ENCODE results near the gene AKT3.
"Not testable (repeated sequence)": the region's sequence is repeated elsewhere in the genome, so short reads cannot be mapped to it uniquely, and the experiment has no call there.

Gene AKT3

DNA sequence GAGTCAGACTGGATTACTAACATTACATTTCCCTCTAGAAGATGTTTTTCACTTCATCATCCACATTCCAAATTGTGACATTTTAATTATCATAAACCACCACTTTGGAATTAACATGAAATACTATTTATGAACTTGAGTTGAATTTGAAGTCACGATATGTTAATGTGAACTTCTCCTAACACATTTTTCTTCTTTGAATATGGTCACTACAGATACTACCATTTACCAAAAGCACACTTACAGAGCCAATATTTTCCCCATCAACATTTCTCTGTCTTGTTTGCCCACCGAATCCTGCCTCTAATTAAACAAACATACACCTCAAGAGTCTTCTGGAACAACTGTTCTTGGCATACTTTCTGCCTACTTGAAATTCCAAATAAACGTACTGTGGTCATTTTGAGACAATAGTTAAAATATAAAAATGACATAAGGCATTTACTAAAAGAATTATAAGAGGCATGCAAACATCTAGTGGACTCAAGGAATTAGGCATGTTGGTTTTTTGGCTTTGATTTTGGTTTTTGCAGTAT lies 177.4 kb downstream of the AKT3 start:
- DNase-seq, result no peak

DNA sequence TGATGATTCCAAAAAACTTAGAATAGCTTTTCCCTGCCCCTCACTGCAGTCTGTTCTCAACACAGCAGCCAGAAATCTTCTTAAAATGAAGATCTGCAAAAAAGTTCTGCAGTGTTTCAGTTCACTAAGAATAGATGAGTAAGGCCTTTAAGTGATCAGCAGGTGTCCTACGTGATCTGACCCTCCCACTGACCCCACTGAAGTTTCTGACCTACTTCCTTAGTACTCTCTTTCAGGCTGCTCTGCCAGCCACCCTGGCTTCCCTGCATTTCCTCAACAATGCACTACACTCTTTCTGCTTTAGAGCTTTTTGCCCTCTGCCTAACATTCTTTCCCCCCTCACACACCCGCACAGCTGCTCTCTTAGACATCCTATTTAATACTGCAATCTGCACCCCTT lies 182.5 kb downstream of the AKT3 start:
- no peak for DNase-seq

DNA sequence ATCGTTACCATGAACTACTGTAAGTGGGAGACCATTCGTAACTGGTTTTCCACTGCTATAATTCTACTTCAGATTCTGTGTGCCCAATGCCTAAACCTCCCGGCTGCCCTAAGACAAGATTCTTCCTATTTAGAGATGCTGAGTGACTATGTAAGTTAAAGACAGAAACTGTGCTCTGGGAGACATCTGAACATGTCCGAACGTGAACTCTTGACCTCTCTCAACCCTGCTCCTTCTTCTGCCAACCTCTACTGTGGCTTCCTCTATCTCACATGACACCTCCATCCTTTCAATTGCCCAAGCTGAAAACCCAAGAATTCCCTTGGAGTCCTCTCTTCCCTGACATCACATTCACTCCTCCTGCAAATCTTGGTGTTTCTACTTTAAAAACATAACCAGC lies 182.9 kb downstream of the AKT3 start:
- no peak for DNase-seq

DNA sequence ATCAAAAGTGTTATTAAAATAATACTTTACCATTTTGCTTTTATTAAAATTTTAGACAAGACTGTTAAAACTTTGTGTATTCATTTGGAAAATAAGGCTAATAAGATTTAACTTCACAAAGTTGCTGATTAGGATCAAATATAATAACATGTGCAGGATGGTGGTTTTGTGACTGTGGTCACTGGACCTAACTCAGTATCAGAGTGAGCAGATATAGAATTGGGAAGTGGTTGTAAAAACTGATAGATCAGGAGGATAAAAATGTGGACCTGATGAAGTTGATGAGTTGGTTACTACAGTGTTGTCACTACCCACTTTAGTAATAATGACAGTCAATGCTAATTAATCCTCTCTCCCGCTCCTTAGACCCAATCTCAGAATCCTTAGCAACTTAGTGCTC lies 186.4 kb downstream of the AKT3 start:
- no peak for DNase-seq

DNA sequence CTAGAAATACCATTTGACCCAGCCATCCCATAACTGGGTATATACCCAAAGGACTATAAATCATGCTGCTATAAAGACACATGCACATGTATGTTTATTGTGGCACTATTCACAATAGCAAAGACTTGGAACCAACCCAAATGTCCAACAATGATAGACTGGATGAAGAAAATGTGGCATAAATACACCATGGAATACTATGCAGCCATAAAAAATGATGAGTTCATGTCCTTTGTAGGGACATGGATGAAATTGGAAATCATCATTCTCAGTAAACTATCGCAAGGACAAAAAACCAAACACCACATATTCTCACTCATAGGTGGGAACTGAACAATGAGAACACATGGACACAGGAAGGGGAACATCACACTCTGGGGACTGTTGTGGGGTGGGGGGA lies 187.9 kb downstream of the AKT3 start:
- not testable (repeated sequence) for DNase-seq

DNA sequence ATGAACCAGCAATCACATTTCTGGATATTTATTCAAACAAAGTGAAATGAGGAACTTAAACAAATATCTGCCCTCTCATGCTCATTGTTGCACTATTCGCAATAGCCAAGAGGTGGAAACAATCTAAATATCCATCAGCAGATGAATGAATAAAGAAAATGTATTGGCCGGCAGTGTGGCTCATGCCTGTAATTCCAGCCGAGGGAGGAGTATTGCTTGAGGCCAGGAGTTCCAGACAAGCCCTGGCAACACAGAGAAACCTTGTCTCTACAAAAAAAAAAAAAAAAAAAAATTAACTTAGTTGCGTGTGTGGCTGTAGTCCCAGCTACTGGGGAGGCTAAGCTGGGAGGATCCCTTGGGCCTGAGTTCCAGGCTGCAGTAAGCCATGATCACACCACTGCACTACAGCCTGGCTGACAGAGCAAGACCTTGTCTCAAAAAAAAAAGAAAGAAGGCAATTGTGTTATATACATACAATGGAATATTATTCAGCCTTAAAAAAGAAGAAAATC lies 191.4 kb downstream of the AKT3 start:
- no peak for DNase-seq

DNA sequence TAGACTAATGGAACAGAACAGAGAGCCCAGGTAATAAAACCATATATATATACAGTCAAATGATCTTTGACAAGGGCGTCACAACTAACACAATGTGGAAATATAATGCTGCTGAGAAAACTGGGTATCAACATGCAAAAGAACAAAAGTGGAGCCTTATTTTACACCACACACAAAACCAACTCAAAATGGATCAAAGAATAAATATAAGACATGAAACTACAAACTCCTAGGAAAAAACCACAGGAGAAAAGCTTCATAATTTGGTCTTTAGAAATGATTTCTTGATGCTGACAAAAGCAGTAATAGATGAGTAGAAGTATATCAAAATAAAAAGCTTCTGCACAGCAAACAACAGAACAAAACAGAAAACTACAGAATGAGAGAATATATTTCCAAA lies 192.2 kb downstream of the AKT3 start:
- no peak for DNase-seq

DNA sequence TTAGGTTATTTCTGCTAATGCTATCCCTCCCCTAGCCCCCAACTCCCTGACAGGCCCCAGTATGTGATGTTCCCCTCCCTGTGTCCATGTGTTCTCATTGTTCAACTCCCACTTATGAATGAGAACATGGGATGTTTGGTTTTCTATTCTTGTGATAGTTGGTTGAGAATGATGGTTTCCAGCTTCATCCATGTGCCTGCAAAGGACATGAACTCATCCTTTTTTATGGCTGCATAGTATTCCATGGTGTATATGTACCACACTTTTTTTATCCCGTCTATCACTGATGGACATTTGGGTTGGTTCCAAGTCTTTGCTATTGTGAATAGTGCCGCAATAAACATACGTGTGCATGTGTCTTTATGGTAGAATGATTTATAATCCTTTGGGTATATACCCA lies 200.5 kb downstream of the AKT3 start:
- not testable (repeated sequence) for DNase-seq

DNA sequence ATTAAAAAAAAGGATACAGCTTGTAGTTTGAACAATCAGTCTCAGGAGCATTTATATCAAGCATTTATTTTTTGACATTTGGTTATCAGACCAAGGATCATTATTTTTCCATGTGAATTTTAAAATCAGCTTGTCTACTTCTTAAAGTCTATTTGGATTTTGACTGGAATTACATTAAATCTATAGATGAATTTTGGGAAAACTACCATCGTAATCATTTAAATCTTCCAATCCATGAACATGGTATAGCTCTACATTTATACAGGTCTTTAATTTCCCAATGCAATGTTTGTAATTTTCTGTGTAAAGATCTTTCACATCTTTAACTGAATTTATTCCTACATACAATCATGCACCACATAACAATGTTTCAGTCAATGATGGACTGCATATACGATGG lies 203.2 kb downstream of the AKT3 start:
- DNase-seq, result no peak

DNA sequence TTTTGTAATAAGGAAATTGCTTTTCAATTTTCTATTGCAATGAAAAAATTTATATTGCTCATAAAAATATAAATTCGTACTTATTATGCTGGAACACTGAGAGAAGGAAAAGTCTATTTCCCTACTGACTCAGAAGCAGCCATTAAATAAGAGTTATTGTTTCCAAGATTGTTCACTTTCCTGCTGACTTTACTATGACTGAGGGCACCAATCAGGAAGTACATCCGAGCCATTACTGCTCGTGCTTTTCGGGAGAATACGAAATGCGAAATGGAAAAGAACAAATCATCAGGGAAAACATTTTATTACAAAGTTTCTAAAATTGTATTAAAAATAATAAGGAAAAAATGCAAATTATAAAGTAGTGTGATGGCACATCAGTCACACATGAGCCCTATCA lies 204.8 kb downstream of the AKT3 start:
- no peak for DNase-seq

DNA sequence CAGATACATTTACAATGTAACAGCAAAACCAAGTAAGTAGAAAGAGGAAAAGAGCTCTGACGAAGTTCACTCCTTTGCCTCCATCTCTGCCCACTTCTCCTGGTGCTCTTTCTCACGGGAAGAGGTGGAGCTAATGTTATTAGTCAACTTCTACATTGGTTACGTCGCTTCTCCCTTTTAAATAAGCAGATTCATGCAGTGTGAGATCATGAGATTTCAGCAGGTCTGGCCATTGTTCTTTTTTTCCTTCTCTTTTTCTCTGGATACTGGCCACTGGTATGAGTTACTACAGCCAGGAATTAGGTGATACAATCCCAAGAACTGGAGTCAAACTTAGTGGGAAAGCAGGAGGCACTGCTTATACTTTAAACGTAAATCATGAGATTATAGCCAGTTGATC lies 207.1 kb downstream of the AKT3 start:
- no peak for DNase-seq

DNA sequence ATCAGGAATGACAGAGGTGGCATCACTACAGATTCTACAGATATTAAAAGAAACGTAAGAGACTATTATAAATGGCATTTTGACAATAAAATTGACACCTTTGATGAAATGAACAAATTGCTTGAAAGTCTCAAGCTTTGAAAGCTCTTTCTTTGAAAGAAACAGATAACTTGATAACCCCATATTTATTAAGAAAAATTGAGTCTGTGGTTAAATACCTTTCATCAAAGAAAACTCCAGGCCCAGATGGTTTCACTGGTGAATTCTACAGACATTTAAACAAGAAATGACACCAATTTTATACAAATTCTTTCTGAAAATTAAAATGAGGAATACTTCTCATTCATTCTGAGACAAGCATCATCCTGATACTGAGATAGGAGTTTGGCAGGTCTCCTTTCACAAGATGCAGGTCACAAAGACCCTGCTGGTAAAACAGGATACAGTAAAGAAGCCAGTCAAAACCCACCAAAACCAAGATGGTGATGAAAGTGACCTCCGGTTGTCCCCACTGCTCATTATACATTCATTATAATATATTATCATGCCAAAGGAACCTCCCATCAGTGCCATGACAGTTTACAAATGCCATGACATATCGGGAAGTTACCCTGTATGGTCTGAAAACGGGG lies 210.9 kb downstream of the AKT3 start:
- DNase-seq, result no peak

DNA sequence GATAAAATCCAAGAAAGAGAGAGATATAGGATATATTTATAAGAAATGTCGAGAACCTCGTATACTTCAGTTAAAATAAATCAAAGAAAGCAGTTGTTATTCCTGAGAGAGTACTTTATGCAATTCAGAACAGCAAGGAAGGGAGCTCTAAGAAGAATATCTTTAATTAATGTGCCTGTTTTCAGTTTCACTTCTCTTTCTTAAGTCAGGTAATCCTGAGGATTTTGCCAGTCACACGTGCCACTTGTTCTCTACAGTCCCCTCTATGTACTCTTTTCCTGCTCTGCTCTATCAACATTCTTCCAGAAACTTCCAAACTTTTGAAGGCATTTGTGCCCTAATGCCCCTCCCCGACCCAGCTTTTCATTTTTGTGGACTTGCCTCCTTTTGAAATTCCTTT lies 211.9 kb downstream of the AKT3 start:
- DNase-seq, result no peak

DNA sequence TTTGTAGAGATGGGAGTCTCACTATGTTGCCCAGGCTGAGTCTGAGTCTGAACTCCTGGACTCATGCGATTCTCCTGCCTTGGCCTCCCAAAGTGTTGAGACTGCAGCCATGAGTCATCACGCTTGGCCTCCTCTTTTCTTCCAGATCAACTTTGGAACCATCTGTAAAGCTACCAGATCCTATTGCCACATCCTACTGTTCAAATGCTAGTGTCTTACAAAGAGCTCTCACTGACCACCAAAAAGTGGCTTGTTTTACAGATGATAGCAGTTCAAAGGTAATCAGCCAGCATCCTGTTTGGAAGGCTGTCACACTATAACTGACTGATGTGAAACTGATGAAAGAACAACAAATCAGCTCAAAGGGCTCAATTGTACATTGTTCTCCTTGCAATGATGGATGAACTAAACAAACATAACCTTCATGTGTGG lies 221.6 kb downstream of the AKT3 start:
- DNase-seq, result no peak

DNA sequence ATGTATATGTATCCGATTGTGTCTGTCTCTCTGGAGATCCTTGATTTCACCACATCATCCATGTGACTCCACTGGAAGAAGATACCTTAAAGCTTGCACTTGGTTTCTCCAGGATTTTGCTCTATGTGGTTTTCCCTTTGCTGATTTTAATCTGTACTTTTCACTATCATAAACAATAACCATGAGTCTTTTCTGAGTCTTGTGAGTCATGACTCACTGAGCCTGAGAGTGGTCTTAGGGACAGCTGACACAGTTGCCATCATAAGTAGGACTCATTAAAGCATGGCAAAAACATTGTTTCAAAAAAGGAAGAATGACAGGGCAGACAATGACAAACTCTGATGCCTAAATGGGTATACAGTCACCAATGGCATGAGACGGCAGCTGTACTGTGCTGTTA lies 226.2 kb downstream of the AKT3 start:
- no peak for DNase-seq

DNA sequence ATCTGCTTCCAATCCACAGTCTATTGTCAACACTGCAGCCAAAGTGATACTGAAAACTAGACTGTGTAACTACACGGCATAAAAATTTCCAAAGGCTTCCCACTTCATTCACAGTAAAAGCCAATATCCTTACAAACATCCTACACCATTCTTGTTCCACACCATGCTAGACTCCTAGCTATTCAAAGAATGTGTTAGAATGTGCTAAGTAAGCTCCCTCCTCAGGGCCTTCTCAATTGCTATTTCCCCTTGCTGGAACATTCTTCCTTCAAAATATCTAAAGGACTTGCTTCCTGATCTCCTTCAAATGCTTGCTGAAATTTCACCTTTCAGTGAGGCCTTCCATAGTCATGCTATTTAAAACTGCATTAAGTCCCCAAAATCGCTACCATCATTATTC lies 228.1 kb downstream of the AKT3 start:
- no peak for DNase-seq

DNA sequence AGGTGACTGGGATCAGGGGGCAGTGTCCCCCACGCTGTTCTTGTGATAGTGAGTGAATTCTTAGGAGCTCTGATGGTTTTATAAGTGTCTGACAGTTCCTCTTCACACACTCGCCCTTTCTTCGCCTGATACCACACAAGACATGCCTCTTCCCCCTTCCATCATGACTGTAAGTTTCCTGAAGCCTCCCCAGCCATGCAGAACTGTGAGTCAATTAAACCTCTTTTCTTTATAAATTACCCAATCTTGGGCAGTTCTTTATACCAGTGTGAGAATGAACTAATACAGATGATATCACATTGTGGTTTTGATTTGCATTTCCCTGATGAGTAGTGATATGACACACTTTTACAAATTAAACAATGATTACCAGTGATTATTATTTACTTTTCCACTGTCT lies 229.9 kb downstream of the AKT3 start:
- no peak for DNase-seq

DNA sequence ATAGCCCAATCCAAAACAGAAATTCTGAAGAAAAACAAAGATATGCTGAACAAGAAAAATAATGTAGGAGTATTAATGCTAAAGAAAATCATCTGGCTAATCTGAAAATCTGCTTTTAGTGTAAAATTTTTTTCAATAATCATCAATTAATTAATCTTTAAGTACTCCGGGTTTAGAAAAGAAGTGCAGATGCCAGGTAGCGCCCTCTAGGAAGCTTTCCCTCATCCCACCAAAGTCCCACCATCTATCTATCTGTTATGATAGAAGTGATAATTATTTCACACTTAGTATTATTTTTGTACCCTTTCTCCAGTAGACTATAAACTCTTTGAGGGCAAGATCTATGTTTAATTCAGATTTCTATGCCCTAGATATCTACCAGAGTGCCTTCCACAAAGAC lies 240.3 kb downstream of the AKT3 start:
- no peak for DNase-seq

DNA sequence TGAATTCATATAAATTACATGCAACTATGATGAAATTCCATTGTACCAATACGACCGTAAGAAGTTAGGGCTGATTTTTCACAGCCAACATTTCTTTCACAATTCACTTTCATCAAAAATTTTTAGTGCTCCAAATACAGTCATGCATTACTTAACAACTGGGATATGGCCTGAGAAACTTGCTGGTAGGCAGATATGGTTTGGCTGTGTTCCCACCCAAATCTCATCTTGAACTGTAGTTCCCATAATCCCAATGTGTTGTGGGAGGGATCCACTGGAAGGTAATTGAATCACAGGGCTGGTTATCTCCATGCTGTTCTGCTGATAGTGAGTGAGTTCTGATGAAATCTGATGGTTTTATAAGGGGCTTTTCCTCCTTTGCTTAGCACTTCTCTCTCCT lies 244.4 kb downstream of the AKT3 start:
- DNase-seq, result no peak

DNA sequence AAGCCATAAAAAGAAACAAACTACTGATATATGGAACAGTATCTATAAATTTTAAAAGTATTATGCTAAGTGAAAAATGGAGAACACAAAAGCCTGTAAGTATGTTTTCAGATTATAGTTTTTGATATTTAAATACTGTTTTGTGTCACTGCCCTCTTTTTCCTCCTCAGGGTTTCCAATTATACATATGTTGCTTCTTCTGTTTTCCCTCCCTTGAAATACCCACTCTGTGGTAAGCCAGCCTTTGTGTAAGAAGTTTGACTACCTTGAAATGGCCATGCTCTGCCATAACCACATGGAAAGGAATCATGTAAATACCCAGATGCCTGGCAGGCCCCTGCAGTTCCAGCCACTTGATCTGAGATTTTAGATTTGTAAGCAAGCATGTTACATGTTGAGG lies 248.3 kb downstream of the AKT3 start:
- no peak for DNase-seq

DNA sequence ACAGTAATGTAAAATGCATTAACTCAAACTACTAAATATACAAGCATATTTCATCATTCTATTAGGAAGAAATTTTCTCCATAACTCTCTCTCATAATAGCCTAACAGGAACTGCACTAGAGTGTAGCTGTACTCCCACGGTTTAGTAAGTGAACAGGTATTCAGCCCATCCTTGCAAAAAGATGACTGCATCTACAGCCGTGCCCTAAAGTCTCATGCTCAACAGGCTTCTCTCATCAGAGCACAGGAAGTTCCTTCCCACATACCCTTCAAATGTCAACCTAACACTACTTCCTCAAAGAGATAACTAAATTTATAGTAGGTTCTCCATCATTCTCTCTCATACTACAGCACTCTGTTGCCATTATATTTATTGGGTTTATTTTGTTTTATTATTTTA lies 251.6 kb downstream of the AKT3 start:
- DNase-seq, result peak; percentile 15

DNA sequence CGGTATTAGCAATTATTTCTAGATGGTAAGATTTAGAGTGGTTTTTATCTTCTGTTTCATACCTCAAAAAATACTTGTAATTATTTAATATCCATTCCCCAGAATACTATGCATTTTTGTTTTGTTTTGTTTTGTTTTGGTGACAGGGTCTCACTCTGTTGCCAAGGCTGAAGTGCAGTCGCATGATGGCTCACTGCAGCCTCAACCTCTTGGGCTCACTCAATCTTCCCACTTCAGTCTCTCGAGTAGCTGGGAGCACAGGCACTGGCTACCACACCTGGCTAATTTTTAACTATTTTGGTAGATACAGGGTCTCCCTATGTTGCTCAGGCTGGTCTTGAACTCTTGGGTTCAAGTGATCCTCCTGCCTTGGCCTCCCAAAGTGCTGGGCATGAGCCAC lies 252.7 kb downstream of the AKT3 start:
- DNase-seq, result no peak

DNA sequence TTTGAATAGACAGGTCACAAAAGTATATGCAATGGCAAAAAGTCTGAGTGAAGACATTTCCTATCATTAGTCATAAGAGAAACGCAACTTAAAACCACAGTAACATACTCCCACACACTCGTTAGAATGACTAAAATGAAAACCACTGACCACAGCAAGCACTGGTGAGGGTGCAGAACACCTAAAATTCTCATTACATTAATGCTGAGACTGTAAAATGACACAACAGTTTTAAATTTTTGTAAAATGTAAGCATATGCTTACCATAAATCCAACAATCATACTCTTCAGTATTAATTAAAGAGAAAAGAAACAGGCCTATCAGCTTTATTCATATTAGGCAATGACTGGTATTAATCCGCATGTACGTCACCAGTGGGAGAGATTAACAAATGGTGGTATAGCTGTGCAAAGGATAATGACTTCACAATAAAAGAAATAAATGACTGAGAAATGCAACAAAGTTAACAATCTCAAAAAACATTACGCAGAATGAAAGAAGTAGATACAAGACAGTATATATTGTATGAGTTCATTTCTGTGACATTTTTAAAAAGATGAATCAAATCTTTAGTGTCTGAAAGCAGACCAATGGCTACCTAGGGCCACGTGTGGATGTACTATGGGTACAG lies 253.5 kb downstream of the AKT3 start:
- peak; percentile 27 for DNase-seq

DNA sequence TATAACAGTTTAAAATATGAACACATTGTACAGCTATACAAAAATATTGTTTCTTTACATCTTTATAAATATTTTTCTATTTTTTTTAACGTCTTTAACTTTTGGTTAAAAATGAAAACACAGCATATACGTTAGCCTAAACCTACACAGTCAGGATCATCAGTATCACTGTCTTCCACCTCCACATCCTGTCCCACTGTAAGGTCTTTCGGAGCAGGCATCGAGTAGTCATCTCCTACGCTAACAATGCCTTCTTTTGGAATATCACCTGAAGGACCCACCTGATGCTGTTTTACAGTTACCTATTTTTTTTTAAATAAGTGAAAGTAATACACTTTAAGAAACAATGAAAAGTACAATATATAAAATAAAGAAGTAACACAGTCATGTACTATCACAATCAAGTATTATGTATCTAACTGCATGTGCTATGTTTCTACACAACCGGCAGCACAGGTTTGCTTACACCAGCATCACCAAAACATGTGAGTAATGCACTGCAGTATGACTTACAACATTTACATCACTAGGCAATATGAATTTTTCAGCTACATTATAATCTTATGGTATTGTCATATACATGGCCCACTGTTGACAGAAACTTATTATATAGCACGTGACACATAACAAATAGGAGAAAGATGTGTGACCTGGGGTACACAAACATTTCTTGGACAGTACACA lies 254.4 kb downstream of the AKT3 start:
- peak; percentile 16 for DNase-seq

Data from stimulated activated CD4-positive, alpha-beta T cell treated with anti-CD3 and anti-CD28 coated beads, Interleukin-1b, Interleukin-23, amount 100 ng/mL, for 48 hours (primary cell).